ENCODE results near the gene LYSMD2. TPM values are rescaled to one million over a fixed set of nuclear protein-coding genes. Genes with fewer than 3 reads are reported as not detected.
"Not testable (repeated sequence)": the region's sequence is repeated elsewhere in the genome, so short reads cannot be mapped to it uniquely, and the experiment has no call there.

LYSMD2 gene
- 10 to 100 TPM in 1 of 3 donors, 1 to 10 TPM in 2; 6.5 to 16.5 (median 6.5) TPM for polyA plus RNA-seq

GRCh38 chr15:51737522-51738305 is at the start of gene LYSMD2:
LYSMD2 (minus strand) TSS chr15:51737655; CDS start chr15:51737622, 33 bp downstream.
- 0 to 1% (median 1%) methylated on average over 48 to 67 of the region's 67 CpGs for WGBS, 3 donors
- H3K27ac ChIP-seq (ENCODE audit: low read depth, low read length) = peak within 1 kb of the TSS; percentile 25

- WGBS, 3 donors = 93 to 96% (median 96%) methylated on average over 11 of the region's 11 CpGs
- not testable (repeated sequence) for H3K27ac ChIP-seq (ENCODE audit: low read depth, low read length)
These were observed 49.7 kb upstream of the LYSMD2 start for GRCh38 chr15:51787130-51787529.

- H3K27ac ChIP-seq (ENCODE audit: low read depth, low read length) = no peak overlapping the region
- 94 to 97% (median 94%) methylated on average over 3 of the region's 3 CpGs for WGBS, 3 donors
These were observed 46.5 kb upstream of the LYSMD2 start for GRCh38 chr15:51783967-51784366.

- WGBS, 3 donors = 79 to 89% (median 88%) methylated on average over 7 of the region's 7 CpGs
- H3K27ac ChIP-seq (ENCODE audit: low read depth, low read length) = no peak overlapping the region
These were observed 45.0 kb upstream of the LYSMD2 start for GRCh38 chr15:51782357-51782896.

GRCh38 chr15:51781506-51781905 is 44.1 kb upstream of the LYSMD2 start:
- H3K27ac ChIP-seq (ENCODE audit: low read depth, low read length) = no peak overlapping the region
- 33 to 94% (median 69%) methylated on average over 2 of the region's 2 CpGs for WGBS, 3 donors

- no peak overlapping the region for H3K27ac ChIP-seq (ENCODE audit: low read depth, low read length)
- 71 to 87% (median 78%) methylated on average over 1 of the region's 1 CpG for WGBS, 3 donors
These were observed 43.2 kb upstream of the LYSMD2 start for GRCh38 chr15:51780636-51781035.

- WGBS, 3 donors = 45 to 64% (median 62%) methylated on average over 6 of the region's 6 CpGs
- H3K27ac ChIP-seq (ENCODE audit: low read depth, low read length) = no peak overlapping the region
These were observed 39.6 kb upstream of the LYSMD2 start for GRCh38 chr15:51776952-51777569.

GRCh38 chr15:51775967-51776816 is 38.7 kb upstream of the LYSMD2 start:
- H3K27ac ChIP-seq (ENCODE audit: low read depth, low read length) = no peak overlapping the region
- WGBS, 3 donors = 49 to 52% (median 51%) methylated on average over 11 of the region's 11 CpGs

GRCh38 chr15:51774916-51775315 is 37.5 kb upstream of the LYSMD2 start:
- H3K27ac ChIP-seq (ENCODE audit: low read depth, low read length) = no peak overlapping the region
- 57 to 83% (median 61%) methylated on average over 3 of the region's 3 CpGs for WGBS, 3 donors

- WGBS, 3 donors = 57 to 72% (median 58%) methylated on average over 1 of the region's 1 CpG
- H3K27ac ChIP-seq (ENCODE audit: low read depth, low read length) = no peak overlapping the region
These were observed 34.3 kb upstream of the LYSMD2 start for GRCh38 chr15:51771773-51772172.

- 57 to 85% (median 68%) methylated on average over 3 of the region's 3 CpGs for WGBS, 3 donors
- no peak overlapping the region for H3K27ac ChIP-seq (ENCODE audit: low read depth, low read length)
These were observed 33.4 kb upstream of the LYSMD2 start for GRCh38 chr15:51770902-51771301.

GRCh38 chr15:51768018-51768417 is 30.6 kb upstream of the LYSMD2 start:
- H3K27ac ChIP-seq (ENCODE audit: low read depth, low read length) = no peak overlapping the region
- 39 to 72% (median 50%) methylated on average over 9 of the region's 9 CpGs for WGBS, 3 donors

- 91 to 100% (median 91%) methylated on average over 1 of the region's 1 CpG for WGBS, 3 donors
- no peak overlapping the region for H3K27ac ChIP-seq (ENCODE audit: low read depth, low read length)
These were observed 28.9 kb upstream of the LYSMD2 start for GRCh38 chr15:51766341-51766740.

GRCh38 chr15:51765751-51766150 is 28.3 kb upstream of the LYSMD2 start:
- H3K27ac ChIP-seq (ENCODE audit: low read depth, low read length) = no peak overlapping the region
- 87 to 91% (median 89%) methylated on average over 7 of the region's 7 CpGs for WGBS, 3 donors

- no peak overlapping the region for H3K27ac ChIP-seq (ENCODE audit: low read depth, low read length)
- 40 to 69% (median 59%) methylated on average over 3 of the region's 3 CpGs for WGBS, 3 donors
These were observed 23.4 kb upstream of the LYSMD2 start for GRCh38 chr15:51760805-51761204.

- no peak overlapping the region for H3K27ac ChIP-seq (ENCODE audit: low read depth, low read length)
- 33 to 81% (median 45%) methylated on average over 3 of the region's 3 CpGs for WGBS, 3 donors
These were observed 22.2 kb upstream of the LYSMD2 start for GRCh38 chr15:51759557-51760070.

- 40 to 70% (median 42%) methylated on average over 1 of the region's 1 CpG for WGBS, 3 donors
- H3K27ac ChIP-seq (ENCODE audit: low read depth, low read length) = no peak overlapping the region
These were observed 21.2 kb upstream of the LYSMD2 start for GRCh38 chr15:51758645-51759044.

- no peak overlapping the region for H3K27ac ChIP-seq (ENCODE audit: low read depth, low read length)
- 78 to 94% (median 81%) methylated on average over 2 of the region's 2 CpGs for WGBS, 3 donors
These were observed 20.0 kb upstream of the LYSMD2 start for GRCh38 chr15:51757450-51757849.
